HL-60 (cell line): ENCODE results near the gene SECISBP2L.
"Not testable (repeated sequence)": the region's sequence is repeated elsewhere in the genome, so short reads cannot be mapped to it uniquely, and the experiment has no call there.

Experiments
- DNase-seq, 2 experiments: peaks; one replicate each; pipeline ENCODE4 v3.0.0-alpha.2; 2010 to 2020; ENCODE audit warnings: low read depth in 1 of 2, low spot score in 1 of 2
- H3K27ac ChIP-seq: fragments of 250-450 bp; sonication (Bioruptor Pico); replicated peaks from 2 replicates; pipeline ENCODE4 v1.5.1; 2020; ENCODE audit warnings: mild to moderate bottlenecking, moderate library complexity
- H3K27me3 ChIP-seq: fragments of 250-450 bp; sonication (Bioruptor Pico); 2 replicates; pipeline ENCODE4 v1.5.1; 2021; ENCODE audit warnings: mild to moderate bottlenecking, moderate library complexity; ENCODE audit not compliant: insufficient read depth, poor library complexity, severe bottlenecking
- H3K4me3 ChIP-seq: replicated peaks from 2 replicates; pipeline ENCODE4 v1.5.1; 2011; ENCODE audit warnings: mild to moderate bottlenecking, control low read depth, low read length; ENCODE audit not compliant: insufficient read depth
- CTCF ChIP-seq: IDR thresholded peaks from one replicate; pipeline ENCODE4 v1.5.1; 2011; ENCODE audit warnings: low read length, control low read depth, inconsistent platforms; ENCODE audit not compliant: insufficient read depth
- GABPA ChIP-seq: IDR thresholded peaks from 2 replicates; pipeline ENCODE4 v1.6.1; 2012; ENCODE audit warnings: low read depth
- POLR2AphosphoS5 ChIP-seq: IDR thresholded peaks from 2 replicates; pipeline ENCODE4 v1.6.1; 2012; ENCODE audit warnings: low read depth
- REST ChIP-seq: IDR thresholded peaks from 2 replicates; pipeline ENCODE4 v1.6.1; 2012; ENCODE audit warnings: low read depth; ENCODE audit not compliant: insufficient replicate concordance
- SPI1 ChIP-seq: IDR thresholded peaks from 2 replicates; pipeline ENCODE4 v1.6.1; 2012; ENCODE audit warnings: low read depth, mild to moderate bottlenecking, borderline replicate concordance

SECISBP2L gene

GRCh38 chr15:49075881-49076280, 29.6 kb upstream of the SECISBP2L start:
- TF ChIP-seq GABPA (no peak), SPI1 (no peak), CTCF (no peak), REST (no peak), POLR2AphosphoS5 (no peak)
- Histone ChIP-seq H3K27ac (no peak overlapping the region), H3K4me3 (no peak overlapping the region), H3K27me3 (no peaks in the 10 kb centered on the region)
- peak; percentile 68 for DNase-seq

GRCh38 chr15:49074589-49075287, 28.5 kb upstream of the SECISBP2L start:
- not testable (repeated sequence) for H3K27ac ChIP-seq, H3K27me3 ChIP-seq, DNase-seq, H3K4me3 ChIP-seq

- DNase-seq, result no peak
- no peaks in the 10 kb centered on the region for H3K27me3 ChIP-seq
- H3K4me3 ChIP-seq, result no peak overlapping the region
- no peak for TF ChIP-seq POLR2AphosphoS5
- TF ChIP-seq SPI1, result no peak
- no peak for TF ChIP-seq REST
- TF ChIP-seq GABPA, result no peak
- no peak for TF ChIP-seq CTCF
- H3K27ac ChIP-seq, result no peak overlapping the region
These were observed 20.1 kb upstream of the SECISBP2L start for GRCh38 chr15:49066372-49066771.

- Histone ChIP-seq H3K4me3 (no peak overlapping the region), H3K27ac (no peak overlapping the region), H3K27me3 (no peaks in the 10 kb centered on the region)
- no peak for TF ChIP-seq GABPA
- no peak for TF ChIP-seq SPI1
- TF ChIP-seq REST, result no peak
- no peak for TF ChIP-seq CTCF
- TF ChIP-seq POLR2AphosphoS5, result no peak
- no peak for DNase-seq
These were observed 18.6 kb upstream of the SECISBP2L start for GRCh38 chr15:49064884-49065283.
